Osteoblast (primary cell): ENCODE data around the gene C1QTNF9. TPM values are rescaled to one million over a fixed set of nuclear protein-coding genes. Genes with fewer than 3 reads are reported as not detected.
A peak's percentile ranks its signal among the peaks of the same experiment; 100 is the strongest.

ENCODE experiments used
- DNase-seq: peaks from one replicate; pipeline ENCODE4 v3.0.0; 2011; ENCODE audit warnings: low spot score, mixed read lengths; ENCODE audit not compliant: insufficient read length; ENCODE audit errors: missing footprints
- H2AFZ ChIP-seq: 2 replicates; pipeline ENCODE4 v1.6.0; 2011; ENCODE audit warnings: mild to moderate bottlenecking, low read length
- H3K27ac ChIP-seq: 2 replicates; pipeline ENCODE4 v1.5.1; 2011; ENCODE audit warnings: mild to moderate bottlenecking, low read depth, low read length, moderate library complexity
- H3K27me3 ChIP-seq: 2 replicates; pipeline ENCODE4 v1.6.0; 2012; ENCODE audit warnings: mild to moderate bottlenecking, control low read depth, inconsistent platforms, low read length, moderate library complexity; ENCODE audit not compliant: insufficient read depth
- H3K36me3 ChIP-seq: 2 replicates; pipeline ENCODE4 v1.5.1; 2011; ENCODE audit warnings: mild to moderate bottlenecking, low read length, control low read depth, moderate library complexity; ENCODE audit not compliant: insufficient read depth
- H3K4me1 ChIP-seq: 2 replicates; pipeline ENCODE4 v1.5.1; 2011; ENCODE audit warnings: mild to moderate bottlenecking, low read length, control low read depth, moderate library complexity; ENCODE audit not compliant: insufficient read depth
- H3K4me2 ChIP-seq: 2 replicates; pipeline ENCODE4 v1.6.0; 2011; ENCODE audit warnings: mild to moderate bottlenecking, low read length; ENCODE audit not compliant: insufficient read depth
- H3K4me3 ChIP-seq: fragments of 200-600 bp; sonication (generic); 3 replicates; pipeline ENCODE4 v1.5.1; 2012; ENCODE audit warnings: mild to moderate bottlenecking, low read length, inconsistent platforms; ENCODE audit not compliant: insufficient read depth
- H3K79me2 ChIP-seq: 2 replicates; pipeline ENCODE4 v1.6.0; 2012; ENCODE audit warnings: mild to moderate bottlenecking, low read length, control low read depth, inconsistent platforms; ENCODE audit not compliant: insufficient read depth
- H3K9me3 ChIP-seq: 2 replicates; pipeline ENCODE4 v1.5.1; 2011; ENCODE audit warnings: low read depth, low read length, control low read depth
- H4K20me1 ChIP-seq: 2 replicates; pipeline ENCODE4 v1.6.0; 2012; ENCODE audit warnings: mild to moderate bottlenecking, low read length, control low read depth; ENCODE audit not compliant: insufficient read depth
- CTCF ChIP-seq: IDR thresholded peaks from 2 replicates; pipeline ENCODE4 v1.5.1; 2011; ENCODE audit warnings: mild to moderate bottlenecking, low read depth, low read length, moderate library complexity; ENCODE audit errors: extremely low read depth
- total RNA-seq: library from RNA; depleted of rRNA; stranded (reverse); fragments of >200 nt; gene quantifications from 2 replicates; pipeline ENCODE4 v1.2.3, GENCODE V29; 2012

Gene C1QTNF9
- total RNA-seq, 1 donor = not detected

GRCh38 chr13:24293746-24294145, 15.6 kb upstream of the C1QTNF9 start:
- Histone ChIP-seq H3K4me2 (no peak overlapping the region), H3K27me3 (no peaks in the 10 kb centered on the region), H3K79me2 (no peaks in the 10 kb centered on the region), H3K4me3 (no peak overlapping the region), H3K9me3 (no peaks in the 10 kb centered on the region), H3K27ac (no peak overlapping the region), H2AFZ (no peak overlapping the region), H4K20me1 (no peaks in the 10 kb centered on the region), H3K4me1 (no peaks in the 10 kb centered on the region), H3K36me3 (peaks cover 3% of the 10 kb centered on the region)
- TF ChIP-seq CTCF = no peak
- DNase-seq = no peak

GRCh38 chr13:24299488-24300114, 9.8 kb upstream of the C1QTNF9 start:
- no peaks in the 10 kb centered on the region for H3K79me2 ChIP-seq

GRCh38 chr13:24301434-24301833, 7.9 kb upstream of the C1QTNF9 start:
- H3K36me3 ChIP-seq = peaks cover 3% of the 10 kb centered on the region
- no peaks in the 10 kb centered on the region for H3K27me3 ChIP-seq
- no peaks in the 10 kb centered on the region for H4K20me1 ChIP-seq
- no peak for TF ChIP-seq CTCF
- H2AFZ ChIP-seq = no peak overlapping the region
- H3K9me3 ChIP-seq = no peaks in the 10 kb centered on the region
- no peak overlapping the region for H3K4me2 ChIP-seq
- no peak overlapping the region for H3K4me3 ChIP-seq
- peak; percentile 29 for DNase-seq
- H3K4me1 ChIP-seq = no peaks in the 10 kb centered on the region
- H3K79me2 ChIP-seq = no peaks in the 10 kb centered on the region
- H3K27ac ChIP-seq = no peak overlapping the region

More at GRCh38 chr13:24299488-24300114, 9.8 kb upstream of the C1QTNF9 start:
- Histone ChIP-seq H3K27me3 (no peaks in the 10 kb centered on the region), H2AFZ (no peak overlapping the region), H4K20me1 (no peaks in the 10 kb centered on the region), H3K9me3 (no peaks in the 10 kb centered on the region), H3K36me3 (peaks cover 3% of the 10 kb centered on the region), H3K4me2 (no peak overlapping the region), H3K4me1 (no peaks in the 10 kb centered on the region), H3K4me3 (no peak overlapping the region), H3K27ac (no peak overlapping the region)
- TF ChIP-seq CTCF = no peak
- peak; percentile 59 for DNase-seq

- no peaks in the 10 kb centered on the region for H3K79me2 ChIP-seq
- no peak for TF ChIP-seq CTCF
- H3K4me2 ChIP-seq = no peak overlapping the region
- no peak overlapping the region for H3K4me3 ChIP-seq
- H2AFZ ChIP-seq = no peak overlapping the region
- DNase-seq = peak; percentile 72
- H3K9me3 ChIP-seq = no peaks in the 10 kb centered on the region
- no peak overlapping the region for H3K27ac ChIP-seq
- no peaks in the 10 kb centered on the region for H3K4me1 ChIP-seq
- no peaks in the 10 kb centered on the region for H4K20me1 ChIP-seq
- H3K36me3 ChIP-seq = peaks cover 3% of the 10 kb centered on the region
- no peaks in the 10 kb centered on the region for H3K27me3 ChIP-seq
Measured at GRCh38 chr13:24301911-24302310, 7.5 kb upstream of the C1QTNF9 start.
